GM10266 (cell line): Measurements from ENCODE around the gene FA2H.
A peak's percentile ranks its signal among the peaks of the same experiment; 100 is the strongest.
"Not testable (repeated sequence)": the region's sequence is repeated elsewhere in the genome, so short reads cannot be mapped to it uniquely, and the experiment has no call there.

Experiments used
- DNase-seq: peaks from one replicate; pipeline ENCODE4 v3.0.0; 2012; ENCODE audit errors: extremely low spot score
- TF ChIP-seq, protein P1 (sequence below): IDR thresholded peaks from 2 replicates; pipeline ENCODE4 v1.5.1; 2012; ENCODE audit warnings: mild to moderate bottlenecking, low read depth; ENCODE audit not compliant: control insufficient read depth, insufficient read depth; ENCODE audit errors: missing control alignments

Gene FA2H

DNA sequence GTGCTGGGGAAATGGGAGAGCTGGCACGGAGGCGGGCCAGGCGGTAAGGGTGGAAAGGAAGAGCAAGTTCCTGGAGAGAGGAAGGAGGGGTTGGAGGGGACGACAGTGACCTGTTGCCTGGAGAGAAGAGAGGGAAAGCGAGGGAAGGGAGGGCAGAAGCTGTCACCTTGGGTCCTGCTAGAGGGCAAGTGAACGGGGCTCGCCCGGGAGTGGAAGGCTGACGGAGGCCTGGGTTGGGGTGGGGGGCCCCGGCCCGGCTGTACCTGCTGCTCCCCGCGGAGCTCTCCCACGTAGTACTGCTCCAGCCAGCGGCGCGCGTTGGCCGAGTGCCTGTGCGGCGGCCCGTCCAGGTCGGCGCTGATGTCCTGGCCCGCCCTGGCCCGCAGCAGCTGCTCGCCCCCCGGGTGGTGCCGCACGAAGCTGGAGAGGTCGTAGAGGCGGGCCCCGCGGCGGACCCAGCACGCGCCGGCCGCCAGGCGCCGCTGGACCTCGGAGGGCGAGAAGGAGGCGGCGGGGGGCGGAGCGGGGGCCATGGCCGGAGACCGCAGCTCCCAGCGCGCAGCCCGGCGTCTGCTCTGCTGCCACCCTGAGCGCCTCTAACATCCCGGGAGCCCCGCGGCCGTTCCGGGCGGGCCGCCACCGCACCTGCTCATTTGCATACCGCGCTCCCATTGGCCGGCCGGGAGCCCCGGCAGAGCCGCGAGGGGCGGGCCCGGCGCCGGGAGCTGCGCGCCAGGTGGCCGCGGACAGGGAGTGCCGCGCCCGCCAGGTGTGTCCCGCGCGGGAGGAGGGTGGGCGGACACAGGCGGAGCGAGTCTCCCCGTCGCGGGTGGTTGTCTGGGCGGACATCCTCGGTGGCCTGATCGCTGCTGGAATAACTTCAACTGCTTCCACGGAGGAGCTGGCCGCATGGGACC, at the start of gene FA2H:
Gene FA2H, minus strand, starts transcription at position 598 of the 917 bp plus-strand sequence. Its CDS starts 65 bp downstream, at position 533.
- TF ChIP-seq, protein P1, sequence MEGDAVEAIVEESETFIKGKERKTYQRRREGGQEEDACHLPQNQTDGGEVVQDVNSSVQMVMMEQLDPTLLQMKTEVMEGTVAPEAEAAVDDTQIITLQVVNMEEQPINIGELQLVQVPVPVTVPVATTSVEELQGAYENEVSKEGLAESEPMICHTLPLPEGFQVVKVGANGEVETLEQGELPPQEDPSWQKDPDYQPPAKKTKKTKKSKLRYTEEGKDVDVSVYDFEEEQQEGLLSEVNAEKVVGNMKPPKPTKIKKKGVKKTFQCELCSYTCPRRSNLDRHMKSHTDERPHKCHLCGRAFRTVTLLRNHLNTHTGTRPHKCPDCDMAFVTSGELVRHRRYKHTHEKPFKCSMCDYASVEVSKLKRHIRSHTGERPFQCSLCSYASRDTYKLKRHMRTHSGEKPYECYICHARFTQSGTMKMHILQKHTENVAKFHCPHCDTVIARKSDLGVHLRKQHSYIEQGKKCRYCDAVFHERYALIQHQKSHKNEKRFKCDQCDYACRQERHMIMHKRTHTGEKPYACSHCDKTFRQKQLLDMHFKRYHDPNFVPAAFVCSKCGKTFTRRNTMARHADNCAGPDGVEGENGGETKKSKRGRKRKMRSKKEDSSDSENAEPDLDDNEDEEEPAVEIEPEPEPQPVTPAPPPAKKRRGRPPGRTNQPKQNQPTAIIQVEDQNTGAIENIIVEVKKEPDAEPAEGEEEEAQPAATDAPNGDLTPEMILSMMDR = peak; percentile 38
- peak; percentile 88 for DNase-seq

GRCh38 chr16:74817851-74818250, 43.2 kb upstream of the FA2H start:
- no peak for DNase-seq
- TF ChIP-seq, protein P1 = no peak

DNA sequence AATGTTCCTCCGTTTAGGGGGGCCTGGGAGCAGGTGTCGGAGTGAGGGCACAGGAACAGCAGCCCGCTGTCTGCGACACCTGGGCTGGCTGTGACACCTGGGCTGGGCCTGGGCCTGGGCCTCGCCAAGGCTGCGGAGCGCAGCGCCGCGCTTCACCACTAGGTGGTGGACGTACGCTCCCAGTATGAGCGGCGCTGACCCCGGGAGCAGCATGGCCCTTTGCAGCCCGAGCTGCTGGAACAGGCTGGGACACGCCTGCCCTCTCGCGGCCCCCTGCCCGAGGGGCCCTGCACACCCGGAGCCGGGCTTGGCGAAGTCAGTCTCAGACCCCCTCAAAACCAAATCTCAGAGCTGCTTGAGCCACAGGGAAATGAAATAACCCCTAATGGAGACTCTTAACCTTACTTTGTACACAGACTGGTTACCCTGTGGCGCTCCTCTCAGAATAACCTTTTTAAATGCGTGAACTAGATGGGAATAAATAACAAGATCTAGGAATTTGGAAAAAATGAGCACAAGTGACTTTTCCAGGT, 38.6 kb upstream of the FA2H start:
- TF ChIP-seq, protein P1 = peak; percentile 91
- peak; percentile 85 for DNase-seq

- no peak for DNase-seq
- TF ChIP-seq, protein P1 = no peak
Observed at GRCh38 chr16:74811911-74812310, 37.3 kb upstream of the FA2H start.

DNA sequence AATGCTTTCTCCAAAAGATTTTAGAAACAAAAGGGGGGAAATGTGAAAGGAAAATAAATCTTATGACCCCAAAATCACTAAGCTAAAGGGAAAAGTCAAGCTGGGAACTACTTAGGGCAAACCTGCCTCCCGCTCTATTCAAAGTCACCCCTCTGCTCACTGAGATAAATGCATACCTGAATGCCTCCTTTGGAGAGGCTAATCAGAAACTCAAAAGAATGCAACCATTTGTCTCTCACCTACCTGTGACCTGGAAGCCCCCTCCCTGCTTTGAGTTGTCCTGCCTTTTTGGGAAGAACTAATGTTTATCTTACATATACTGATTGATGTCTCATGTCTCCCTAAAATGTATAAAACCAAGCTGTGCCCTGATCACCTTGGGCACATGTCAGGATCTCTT, 36.6 kb upstream of the FA2H start:
- DNase-seq = not testable (repeated sequence)

- DNase-seq = no peak
Observed at GRCh38 chr16:74807052-74807646, 32.5 kb upstream of the FA2H start.

GRCh38 chr16:74800216-74800871, 25.7 kb upstream of the FA2H start:
- no peak for DNase-seq
- TF ChIP-seq, protein P1 = no peak

More at GRCh38 chr16:74807052-74807646, 32.5 kb upstream of the FA2H start:
- TF ChIP-seq, protein P1 = no peak
